Measurements from ENCODE around the gene OR6S1. TPM values are rescaled to one million over a fixed set of nuclear protein-coding genes. Genes with fewer than 3 reads are reported as not detected.

The OR6S1 gene
- total and polyA plus RNA-seq, 2 of the 8 experiments (the other 6 are each of a cell fraction or from before 2014, with no cell fraction given): not detected

- 92% methylated on average over 5 of the region's 5 CpGs; no CpG with 5 or more reads in 1 of the 2 experiments for WGBS, 2 experiments (ENCODE audit: extremely low coverage in 1 of 2, insufficient coverage in 1 of 2, insufficient read length in 1 of 2, insufficient replicate concordance in 2 of 2, low coverage in 1 of 2, low lambda C conversion rate in 2 of 2, missing lambda C conversion rate in 1 of 2)
- Histone ChIP-seq H3K56ac (replicated peaks; ENCODE audit: insufficient read length, low read depth, low read length) (no peak overlapping the region), H2BK120ac (replicated peaks; ENCODE audit: low read depth, low read length) (no peak overlapping the region), H4K5ac (ENCODE audit: insufficient read length, low read depth, low read length) (no peak overlapping the region), H2BK12ac (ENCODE audit: low read depth, low read length) (no peak overlapping the region), H2BK15ac (ENCODE audit: low read length) (no peak overlapping the region), H3K4me2 (ENCODE audit: insufficient read depth in 1 of 2, low read depth in 2 of 2, low read length in 2 of 2) (no peak overlapping the region), H3K4me3 (ENCODE audit: extremely low read depth in 1 of 4, insufficient read depth in 2 of 4, low read depth in 3 of 4, low read length in 4 of 4) (no peak overlapping the region), H2AK5ac (ENCODE audit: low read depth, low read length) (no peak overlapping the region), H3K14ac (ENCODE audit: insufficient read length) (no peak overlapping the region), H3K27ac (ENCODE audit: low read depth, low read length) (no peak overlapping the region), H3K4me1 (replicated peaks in 1 of 4; ENCODE audit: control insufficient read depth in 3 of 4, insufficient read depth in 4 of 4, low read length in 3 of 4) (no peaks in the 10 kb centered on the region; a peak in 1 of 7 replicates), H3K79me2 (ENCODE audit: control insufficient read depth in 1 of 2, insufficient read depth in 2 of 2, low read length in 2 of 2) (no peaks in the 10 kb centered on the region), H4K91ac (replicated peaks; ENCODE audit: insufficient read length, low read length) (no peak overlapping the region), H3K27me3 (replicated peaks in 1 of 4; ENCODE audit: control insufficient read depth in 3 of 4, extremely low read depth in 1 of 4, insufficient read depth in 3 of 4, low read length in 3 of 4) (no peaks in the 10 kb centered on the region), H3K23ac (ENCODE audit: insufficient read length) (no peak overlapping the region), H4K20me1 (replicated peaks in 1 of 2; ENCODE audit: control insufficient read depth in 1 of 2, insufficient read depth in 2 of 2, low read length in 2 of 2) (no peaks in the 10 kb centered on the region), H3K9ac (replicated peaks in 1 of 4; ENCODE audit: extremely low read depth in 1 of 4, low read depth in 3 of 4, low read length in 3 of 4) (no peak overlapping the region), H2BK20ac (ENCODE audit: low read length) (no peak overlapping the region), H3K79me1 (ENCODE audit: low read depth, low read length) (no peaks in the 10 kb centered on the region), H3K18ac (ENCODE audit: extremely low read depth, low read length) (no peak overlapping the region), H3K4ac (replicated peaks; ENCODE audit: insufficient read length, low read depth, low read length) (no peak overlapping the region), H3K9me3 (ENCODE audit: insufficient read depth in 2 of 2, low read depth in 1 of 2, low read length in 1 of 2) (no peaks in the 10 kb centered on the region), H4K8ac (ENCODE audit: extremely low read depth, insufficient read depth, low read length) (no peak overlapping the region), H2AFZ (ENCODE audit: low read length) (no peak overlapping the region), H3K36me3 (ENCODE audit: control insufficient read depth in 2 of 4, insufficient read depth in 4 of 4, low read length in 3 of 4) (no peaks in the 10 kb centered on the region), H3K23me2 (ENCODE audit: low read depth, low read length) (peaks cover 4% of the 10 kb centered on the region), H2BK5ac (ENCODE audit: low read depth, low read length) (no peak overlapping the region)
- DNase-seq (ENCODE audit: low read depth in 1 of 2, low spot score in 2 of 2) (no peak), FAIRE-seq (no peak)
- ChIA-PET POLR2A (ENCODE audit: partially characterized antibody) (no interaction called here), CTCF (ENCODE audit: partially characterized antibody) (interaction anchor here (1.0 kb wide), 1 partner anchor 10 kb away, joined by 3 read pairs; no protein-coding TSS in a partner anchor)
- no peak for TF ChIP-seq TBP (IDR thresholded peaks at IDR 0.05; ENCODE audit: low read depth, low read length)
- no peak for TF ChIP-seq BRCA1 (IDR thresholded peaks at IDR 0.05; ENCODE audit: low read depth, low read length)
- TF ChIP-seq POLR2A (IDR thresholded peaks at IDR 0.05; ENCODE audit: control extremely low read depth in 1 of 2, low read depth in 2 of 2, low read length in 2 of 2): no peak
- no peak for TF ChIP-seq SP1 (IDR thresholded peaks at IDR 0.05; ENCODE audit: low read depth, low read length)
- TF ChIP-seq USF2 (IDR thresholded peaks at IDR 0.05; ENCODE audit: low read length): no peak
- no peak for TF ChIP-seq MAX (IDR thresholded peaks at IDR 0.05)
These were observed 25.5 kb downstream of the OR6S1 start for GRCh38 chr14:20615996-20616395.
